ENCODE results near the gene AUTS2.

AUTS2 gene

GRCh38 chr7:69743436-69743835 lies 145.2 kb downstream of the AUTS2 start:
- TF ChIP-seq CTCF (IDR thresholded peaks at IDR 0.05; ENCODE audit: low read depth, low read length): no peak
- DNase-seq (ENCODE audit: low read depth in 2 of 2): no peak
- no peak overlapping the region for H3K4me3 ChIP-seq (replicated peaks in 1 of 2; ENCODE audit: low read depth in 2 of 2, low read length in 2 of 2)

GRCh38 chr7:69744026-69744425 lies 145.8 kb downstream of the AUTS2 start:
- no peak for DNase-seq (ENCODE audit: low read depth in 2 of 2)
- no peak for TF ChIP-seq CTCF (IDR thresholded peaks at IDR 0.05; ENCODE audit: low read depth, low read length)

GRCh38 chr7:69746383-69746782 lies 148.1 kb downstream of the AUTS2 start:
- no peak for DNase-seq (ENCODE audit: low read depth in 2 of 2)
- no peak overlapping the region for H3K4me3 ChIP-seq (replicated peaks in 1 of 2; ENCODE audit: low read depth in 2 of 2, low read length in 2 of 2)
- no peak for TF ChIP-seq CTCF (IDR thresholded peaks at IDR 0.05; ENCODE audit: low read depth, low read length)

More at GRCh38 chr7:69744026-69744425, 145.8 kb downstream of the AUTS2 start:
- H3K4me3 ChIP-seq (replicated peaks in 1 of 2; ENCODE audit: low read depth in 2 of 2, low read length in 2 of 2): no peak overlapping the region

- TF ChIP-seq CTCF (IDR thresholded peaks at IDR 0.05; ENCODE audit: low read depth, low read length): no peak
- H3K4me3 ChIP-seq (replicated peaks in 1 of 2; ENCODE audit: low read depth in 2 of 2, low read length in 2 of 2): no peak overlapping the region
- DNase-seq (ENCODE audit: low read depth in 2 of 2): no peak
These were observed 148.9 kb downstream of the AUTS2 start for GRCh38 chr7:69747144-69747543.

- H3K4me3 ChIP-seq (replicated peaks in 1 of 2; ENCODE audit: low read depth in 2 of 2, low read length in 2 of 2): no peak overlapping the region
- TF ChIP-seq CTCF (IDR thresholded peaks at IDR 0.05; ENCODE audit: low read depth, low read length): no peak
- no peak for DNase-seq (ENCODE audit: low read depth in 2 of 2)
These were observed 150.3 kb downstream of the AUTS2 start for GRCh38 chr7:69748530-69748929.

- H3K4me3 ChIP-seq (replicated peaks in 1 of 2; ENCODE audit: low read depth in 2 of 2, low read length in 2 of 2): no peak overlapping the region
- no peak for DNase-seq (ENCODE audit: low read depth in 2 of 2)
- no peak for TF ChIP-seq CTCF (IDR thresholded peaks at IDR 0.05; ENCODE audit: low read depth, low read length)
These were observed 151.2 kb downstream of the AUTS2 start for GRCh38 chr7:69749372-69749979.

- H3K4me3 ChIP-seq (replicated peaks in 1 of 2; ENCODE audit: low read depth in 2 of 2, low read length in 2 of 2): no peak overlapping the region
- no peak for TF ChIP-seq CTCF (IDR thresholded peaks at IDR 0.05; ENCODE audit: low read depth, low read length)
- DNase-seq (ENCODE audit: low read depth in 2 of 2): no peak
These were observed 151.7 kb downstream of the AUTS2 start for GRCh38 chr7:69749994-69750393.
